Body of pancreas (tissue), 4 donors: ENCODE data around the gene AMZ2.

Experiments used
- POLR2A ChIP-seq, 3 donors: fragments of 450-650 bp; IDR thresholded peaks; one replicate each; pipeline ENCODE4 v1.6.1; 2016; ENCODE audit warnings: antibody characterized with exemption in 3 of 3, mild to moderate bottlenecking in 2 of 3
- TF ChIP-seq, protein P1 (sequence below), 7 experiments: fragments of 450-650 bp in 4 of 7; fragments of 200-600 bp in 3 of 7; sonication (generic) in 3 of 7; IDR thresholded peaks; one replicate each; pipeline ENCODE4 v1.5.1; 2016 to 2019; ENCODE audit warnings: antibody characterized with exemption in 7 of 7

DNA sequence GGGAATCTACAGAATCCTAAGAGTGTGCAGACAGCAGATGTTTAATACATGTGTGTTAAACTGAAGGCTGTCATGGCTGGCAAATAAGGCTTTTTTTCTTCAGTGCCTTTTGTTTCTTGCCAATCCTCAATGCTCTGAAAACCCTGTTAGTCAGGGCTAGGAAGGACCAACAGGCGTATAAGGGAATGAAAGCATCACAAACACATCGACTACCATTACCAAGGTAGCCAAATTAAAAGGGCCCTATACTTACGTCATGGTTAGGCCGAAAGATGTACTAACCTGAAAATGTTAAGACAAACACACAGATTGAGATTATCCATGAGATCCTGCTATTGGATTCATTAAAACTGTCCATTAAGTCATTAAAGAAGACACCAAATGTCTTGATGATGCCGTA, 30.0 kb downstream of the AMZ2 start:
- TF ChIP-seq, protein P1, sequence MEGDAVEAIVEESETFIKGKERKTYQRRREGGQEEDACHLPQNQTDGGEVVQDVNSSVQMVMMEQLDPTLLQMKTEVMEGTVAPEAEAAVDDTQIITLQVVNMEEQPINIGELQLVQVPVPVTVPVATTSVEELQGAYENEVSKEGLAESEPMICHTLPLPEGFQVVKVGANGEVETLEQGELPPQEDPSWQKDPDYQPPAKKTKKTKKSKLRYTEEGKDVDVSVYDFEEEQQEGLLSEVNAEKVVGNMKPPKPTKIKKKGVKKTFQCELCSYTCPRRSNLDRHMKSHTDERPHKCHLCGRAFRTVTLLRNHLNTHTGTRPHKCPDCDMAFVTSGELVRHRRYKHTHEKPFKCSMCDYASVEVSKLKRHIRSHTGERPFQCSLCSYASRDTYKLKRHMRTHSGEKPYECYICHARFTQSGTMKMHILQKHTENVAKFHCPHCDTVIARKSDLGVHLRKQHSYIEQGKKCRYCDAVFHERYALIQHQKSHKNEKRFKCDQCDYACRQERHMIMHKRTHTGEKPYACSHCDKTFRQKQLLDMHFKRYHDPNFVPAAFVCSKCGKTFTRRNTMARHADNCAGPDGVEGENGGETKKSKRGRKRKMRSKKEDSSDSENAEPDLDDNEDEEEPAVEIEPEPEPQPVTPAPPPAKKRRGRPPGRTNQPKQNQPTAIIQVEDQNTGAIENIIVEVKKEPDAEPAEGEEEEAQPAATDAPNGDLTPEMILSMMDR (IDR thresholded peaks at IDR 0.05), result no peak
- no peak for TF ChIP-seq POLR2A (IDR thresholded peaks at IDR 0.05)
